GM19372 (cell line): Measurements from ENCODE around the gene TAGLN3.

Experiments used
- ATAC-seq: cut with Tn5 transposase; IDR thresholded peaks from one replicate; pipeline ENCODE4 v1.9.1; 2021; ENCODE audit warnings: mild to moderate bottlenecking, low read depth, moderate library complexity; ENCODE audit not compliant: unreplicated experiment

The TAGLN3 gene

GRCh38 chr3:112043621-112044201 is 45.0 kb downstream of the TAGLN3 start:
- peak; percentile 96 for ATAC-seq

- ATAC-seq = no peak
These were observed 47.9 kb downstream of the TAGLN3 start for GRCh38 chr3:112046599-112046998.

- no peak for ATAC-seq
These were observed 48.5 kb downstream of the TAGLN3 start for GRCh38 chr3:112047264-112047663.

GRCh38 chr3:112048911-112049310 is 50.2 kb downstream of the TAGLN3 start:
- no peak for ATAC-seq

- ATAC-seq = no peak
These were observed 54.5 kb downstream of the TAGLN3 start for GRCh38 chr3:112053229-112053628.

GRCh38 chr3:112056451-112056929 is 57.8 kb downstream of the TAGLN3 start:
- ATAC-seq = no peak

GRCh38 chr3:112059497-112059896 is 60.8 kb downstream of the TAGLN3 start:
- no peak for ATAC-seq

GRCh38 chr3:112061152-112061551 is 62.4 kb downstream of the TAGLN3 start:
- ATAC-seq = no peak
